AG04449 (cell line): ENCODE results near the gene AS3MT.
A peak's percentile ranks its signal among the peaks of the same experiment; 100 is the strongest.

Experiments
- CTCF ChIA-PET: fragments of 350-600 bp; formaldehyde crosslinking; extraction: SDS; loops from one replicate; lab custom pipeline; 2021; ENCODE audit warnings: antibody characterized with exemption; lab: Yijun Ruan, JAX
- POLR2A ChIA-PET: fragments of 400-600, 350-600 bp; formaldehyde crosslinking; extraction: SDS; loops from one replicate; lab custom pipeline; 2020; ENCODE audit warnings: antibody characterized with exemption, inconsistent platforms; lab: Yijun Ruan, JAX
- DNase-seq: peaks from one replicate; pipeline ENCODE4 v3.0.0-alpha.2; 2010; ENCODE audit warnings: low read depth, low spot score
- H3K4me3 ChIP-seq: 2 replicates; pipeline ENCODE4 v1.5.1; 2011; ENCODE audit warnings: low read depth, mild to moderate bottlenecking, control low read depth, low read length
- CTCF ChIP-seq: IDR thresholded peaks from one replicate; pipeline ENCODE4 v1.5.1; 2011; ENCODE audit warnings: mild to moderate bottlenecking, moderate library complexity, low read length, control low read depth, inconsistent platforms; ENCODE audit not compliant: insufficient read depth; ENCODE audit errors: missing control alignments

AS3MT gene

GRCh38 chr10:102870221-102870620 lies 951 bp downstream of the AS3MT start:
- DNase-seq: no peak
- TF ChIP-seq CTCF: no peak
- peak overlapping the region; percentile 63 for H3K4me3 ChIP-seq
- POLR2A ChIA-PET: no interaction called here
- CTCF ChIA-PET: interaction anchor here (0.8 to 3.2 kb wide), 3 partner anchors 32 to 41 kb away, joined by 3 to 14 read pairs (median 3); no protein-coding TSS in a partner anchor

- ChIA-PET CTCF (interaction anchor here (1.0 to 1.7 kb wide), 2 partner anchors 30 to 373 kb away, joined by 3 to 6 read pairs; no protein-coding TSS in a partner anchor), POLR2A (no interaction called here)
- no peak for TF ChIP-seq CTCF
- DNase-seq: no peak
- no peak overlapping the region for H3K4me3 ChIP-seq
Measured at GRCh38 chr10:102872163-102872562, 2.9 kb downstream of the AS3MT start.

- no peak for DNase-seq
- TF ChIP-seq CTCF: no peak
- H3K4me3 ChIP-seq: no peak overlapping the region
- POLR2A ChIA-PET: no interaction called here
- CTCF ChIA-PET: interaction anchor here (1.3 kb wide), 1 partner anchor 25 kb away, joined by 7 read pairs; no protein-coding TSS in a partner anchor
Measured at GRCh38 chr10:102876747-102877153, 7.5 kb downstream of the AS3MT start.

GRCh38 chr10:102878629-102879028 lies 9.4 kb downstream of the AS3MT start:
- TF ChIP-seq CTCF: no peak
- no peak overlapping the region for H3K4me3 ChIP-seq
- no peak for DNase-seq
- CTCF ChIA-PET: interaction anchor here (0.6 to 1.4 kb wide), 3 partner anchors 23 to 157 kb away, joined by 3 read pairs; partner anchors contain the start of gene CYP17A1
- POLR2A ChIA-PET: no interaction called here

GRCh38 chr10:102880256-102880655 lies 11.0 kb downstream of the AS3MT start:
- DNase-seq: no peak
- CTCF ChIA-PET: no interaction called here
- POLR2A ChIA-PET: no interaction called here
- H3K4me3 ChIP-seq: no peak overlapping the region
- no peak for TF ChIP-seq CTCF

- H3K4me3 ChIP-seq: no peak overlapping the region
- ChIA-PET CTCF (interaction anchor here (1.1 to 3.1 kb wide), 2 partner anchors 13 to 183 kb away, joined by 3 to 24 read pairs; no protein-coding TSS in a partner anchor), POLR2A (no interaction called here)
- no peak for DNase-seq
- TF ChIP-seq CTCF: no peak
Measured at GRCh38 chr10:102888048-102888447, 18.8 kb downstream of the AS3MT start.
